A204.1 (cell line): Measurements from ENCODE around the gene MAML3.

Experiments
- FAIRE-seq: peaks from 2 replicates; lab custom pipeline; 2012; peaks lifted over from hg19 to GRCh38; lab: Jason Lieb, UNC

MAML3 gene

GRCh38 chr4:139988863-139989765 is 164.9 kb downstream of the MAML3 start:
- no peak for FAIRE-seq

- no peak for FAIRE-seq
Observed at GRCh38 chr4:139987502-139987850, 166.5 kb downstream of the MAML3 start.

GRCh38 chr4:139986689-139987501 is 167.1 kb downstream of the MAML3 start:
- FAIRE-seq: no peak

- no peak for FAIRE-seq
Observed at GRCh38 chr4:139986106-139986505, 167.9 kb downstream of the MAML3 start.

- no peak for FAIRE-seq
Observed at GRCh38 chr4:139985401-139985800, 168.6 kb downstream of the MAML3 start.

- FAIRE-seq: no peak
Observed at GRCh38 chr4:139984471-139984870, 169.5 kb downstream of the MAML3 start.

- no peak for FAIRE-seq
Observed at GRCh38 chr4:139978692-139979091, 175.3 kb downstream of the MAML3 start.

- FAIRE-seq: no peak
Observed at GRCh38 chr4:139977838-139978609, 176.0 kb downstream of the MAML3 start.

- FAIRE-seq: no peak
Observed at GRCh38 chr4:139975830-139976272, 178.1 kb downstream of the MAML3 start.

- no peak for FAIRE-seq
Observed at GRCh38 chr4:139973616-139974015, 180.4 kb downstream of the MAML3 start.

GRCh38 chr4:139973015-139973414 is 181.0 kb downstream of the MAML3 start:
- no peak for FAIRE-seq

GRCh38 chr4:139972305-139972704 is 181.7 kb downstream of the MAML3 start:
- FAIRE-seq: no peak

- FAIRE-seq: no peak
Observed at GRCh38 chr4:139971111-139971510, 182.9 kb downstream of the MAML3 start.

GRCh38 chr4:139969635-139970266 is 184.2 kb downstream of the MAML3 start:
- FAIRE-seq: no peak

GRCh38 chr4:139968831-139969230 is 185.2 kb downstream of the MAML3 start:
- FAIRE-seq: no peak

GRCh38 chr4:139966383-139966782 is 187.6 kb downstream of the MAML3 start:
- FAIRE-seq: no peak

GRCh38 chr4:139965789-139966188 is 188.2 kb downstream of the MAML3 start:
- FAIRE-seq: no peak

GRCh38 chr4:139963708-139964107 is 190.3 kb downstream of the MAML3 start:
- FAIRE-seq: no peak

- no peak for FAIRE-seq
Observed at GRCh38 chr4:139962130-139962684, 191.8 kb downstream of the MAML3 start.

- FAIRE-seq: no peak
Observed at GRCh38 chr4:139961344-139961946, 192.5 kb downstream of the MAML3 start.

- no peak for FAIRE-seq
Observed at GRCh38 chr4:139959396-139959795, 194.6 kb downstream of the MAML3 start.
